SK-N-SH treated with all-trans-retinoic acid at 6 μM for 48 hours (cell line): ENCODE results near the gene SLC35A2.

Experiments used
- ATAC-seq: fragments of 200-7000 bp; cut with Tn5 transposase; 3 replicates; pipeline ENCODE4 v1.9.1; 2020; ENCODE audit warnings: mild to moderate bottlenecking, moderate library complexity
- ARNTL ChIP-seq: fragments of 450-650 bp; formaldehyde crosslinking; IDR thresholded peaks from 2 replicates; pipeline ENCODE4 v1.5.0; 2020; ENCODE audit warnings: low read depth, mild to moderate bottlenecking, moderate library complexity, borderline replicate concordance
- BACH2 ChIP-seq: fragments of 250-450 bp; sonication (Bioruptor Pico); IDR thresholded peaks from 2 replicates; pipeline ENCODE4 v1.9.0; 2021; ENCODE audit warnings: mild to moderate bottlenecking, borderline replicate concordance
- CREB5 ChIP-seq: fragments of 250-450 bp; sonication (Bioruptor Pico); IDR thresholded peaks from 2 replicates; pipeline ENCODE4 v1.5.1; 2020; ENCODE audit warnings: low read depth, mild to moderate bottlenecking, moderate library complexity
- ESRRG ChIP-seq: fragments of 250-450 bp; sonication (Bioruptor Pico); IDR thresholded peaks from 2 replicates; pipeline ENCODE4 v1.6.1; 2021; ENCODE audit warnings: mild to moderate bottlenecking
- GLIS3 ChIP-seq: fragments of 250-450 bp; sonication (Bioruptor Pico); IDR thresholded peaks from 2 replicates; pipeline ENCODE4 v1.5.0; 2020; ENCODE audit warnings: mild to moderate bottlenecking, moderate library complexity
- ISL1 ChIP-seq: fragments of 250-450 bp; sonication (Bioruptor Pico); IDR thresholded peaks from 2 replicates; pipeline ENCODE4 v2.1.2; 2022; ENCODE audit warnings: mild to moderate bottlenecking, moderate library complexity
- PATZ1 ChIP-seq: fragments of 250-450 bp; sonication (Bioruptor Pico); IDR thresholded peaks from 2 replicates; pipeline ENCODE4 v1.8.0; 2020; ENCODE audit warnings: mild to moderate bottlenecking, moderate library complexity, borderline replicate concordance
- POU6F1 ChIP-seq: fragments of 250-450 bp; sonication (Bioruptor Pico); IDR thresholded peaks from 2 replicates; pipeline ENCODE4 v1.8.0; 2021; ENCODE audit warnings: low read depth, mild to moderate bottlenecking, moderate library complexity, borderline replicate concordance
- PPARA ChIP-seq: fragments of 250-450 bp; sonication (Bioruptor Pico); IDR thresholded peaks from 2 replicates; pipeline ENCODE4 v1.5.0; 2020; ENCODE audit warnings: mild to moderate bottlenecking, borderline replicate concordance
- RARB ChIP-seq: fragments of 250-450 bp; sonication (Bioruptor Pico); IDR thresholded peaks from 2 replicates; pipeline ENCODE4 v1.8.0; 2021; ENCODE audit warnings: mild to moderate bottlenecking, moderate library complexity
- SNAI2 ChIP-seq: fragments of 250-450 bp; sonication (Bioruptor Pico); IDR thresholded peaks from 2 replicates; pipeline ENCODE4 v1.5.0; 2020; ENCODE audit warnings: mild to moderate bottlenecking, moderate library complexity
- TCF4 ChIP-seq: fragments of 250-450 bp; sonication (Bioruptor Pico); IDR thresholded peaks from 2 replicates; pipeline ENCODE4 v1.8.0; 2021; ENCODE audit warnings: mild to moderate bottlenecking, moderate library complexity, borderline replicate concordance
- TOX ChIP-seq: fragments of 250-450 bp; sonication (Bioruptor Pico); IDR thresholded peaks from 2 replicates; pipeline ENCODE4 v1.8.0; 2021; ENCODE audit warnings: mild to moderate bottlenecking, moderate library complexity, borderline replicate concordance
- TSHZ2 ChIP-seq: fragments of 250-450 bp; sonication (Bioruptor Pico); IDR thresholded peaks from 2 replicates; pipeline ENCODE4 v1.5.0; 2020; ENCODE audit warnings: mild to moderate bottlenecking, moderate library complexity
- ZC3H10 ChIP-seq: fragments of 250-450 bp; sonication (Bioruptor Pico); IDR thresholded peaks from 2 replicates; pipeline ENCODE4 v1.5.1; 2021; ENCODE audit warnings: mild to moderate bottlenecking, moderate library complexity
- ZFP3 ChIP-seq: fragments of 250-450 bp; sonication (Bioruptor Pico); IDR thresholded peaks from 2 replicates; pipeline ENCODE4 v1.5.0; 2020; ENCODE audit warnings: mild to moderate bottlenecking, moderate library complexity
- ZFP30 ChIP-seq: fragments of 450-650 bp; formaldehyde crosslinking; IDR thresholded peaks from 2 replicates; pipeline ENCODE4 v1.5.0; 2022; ENCODE audit warnings: mild to moderate bottlenecking, moderate library complexity
- ZNF565 ChIP-seq: fragments of 450-650 bp; formaldehyde crosslinking; conservative IDR thresholded peaks from 2 replicates; pipeline ENCODE4 v1.5.0; 2020; ENCODE audit warnings: low read depth, mild to moderate bottlenecking, moderate library complexity
- ZNF8 ChIP-seq: fragments of 450-650 bp; formaldehyde crosslinking; IDR thresholded peaks from 2 replicates; pipeline ENCODE4 v1.5.0; 2020; ENCODE audit warnings: mild to moderate bottlenecking, moderate library complexity

SLC35A2 gene

GRCh38 chrX:48903290-48903689, 8.2 kb downstream of the SLC35A2 start:
- no peak for ATAC-seq

GRCh38 chrX:48902776-48903175, 8.7 kb downstream of the SLC35A2 start:
- TF ChIP-seq TCF4: no peak
- TF ChIP-seq RARB (CRISPR knock-in tag): no peak
- TF ChIP-seq PATZ1 (CRISPR knock-in tag): no peak
- no peak for TF ChIP-seq BACH2
- no peak for TF ChIP-seq POU6F1
- TF ChIP-seq GLIS3 (CRISPR knock-in tag): no peak
- TF ChIP-seq ISL1: no peak
- TF ChIP-seq ZFP3 (CRISPR knock-in tag): no peak
- no peak for TF ChIP-seq PPARA (CRISPR knock-in tag)
- no peak for ATAC-seq

More at GRCh38 chrX:48903290-48903689, 8.2 kb downstream of the SLC35A2 start:
- no peak for TF ChIP-seq TOX (CRISPR knock-in tag)
- no peak for TF ChIP-seq SNAI2
- no peak for TF ChIP-seq ZC3H10
- no peak for TF ChIP-seq ZFP30
- no peak for TF ChIP-seq POU6F1
- no peak for TF ChIP-seq ARNTL (CRISPR knock-in tag)
- no peak for TF ChIP-seq ZNF565 (CRISPR knock-in tag)
- TF ChIP-seq ISL1: no peak
- TF ChIP-seq TSHZ2 (CRISPR knock-in tag): no peak

GRCh38 chrX:48902135-48902534, 9.3 kb downstream of the SLC35A2 start:
- no peak for ATAC-seq
- TF ChIP-seq POU6F1: no peak
- no peak for TF ChIP-seq TCF4
- no peak for TF ChIP-seq ESRRG (CRISPR knock-in tag)
- no peak for TF ChIP-seq PATZ1 (CRISPR knock-in tag)
- no peak for TF ChIP-seq ZNF8 (CRISPR knock-in tag)

GRCh38 chrX:48901069-48901468, 10.4 kb downstream of the SLC35A2 start:
- TF ChIP-seq CREB5 (CRISPR knock-in tag) (no peak), TOX (CRISPR knock-in tag) (no peak), PPARA (CRISPR knock-in tag) (no peak), ZNF565 (CRISPR knock-in tag) (no peak)
- no peak for ATAC-seq
